D721Med (cell line): ENCODE measurements around the gene CBLB.

Source experiments
- DNase-seq: peaks from one replicate; pipeline ENCODE4 v3.0.0; 2011; ENCODE audit warnings: low spot score; ENCODE audit not compliant: insufficient read length
- FAIRE-seq: peaks from 2 replicates; lab custom pipeline; 2011; peaks lifted over from hg19 to GRCh38; lab: Jason Lieb, UNC
- CTCF ChIP-seq: IDR thresholded peaks from 2 replicates; pipeline ENCODE4 v1.5.1; 2012; ENCODE audit warnings: mild to moderate bottlenecking, control low read depth; ENCODE audit not compliant: insufficient read depth; ENCODE audit errors: missing control alignments

The CBLB gene

GRCh38 chr3:105906836-105907235, 38.0 kb upstream of the CBLB start:
- FAIRE-seq: no peak
- DNase-seq: no peak
- TF ChIP-seq CTCF: no peak

- DNase-seq: no peak
- no peak for FAIRE-seq
- TF ChIP-seq CTCF: no peak
Observed at GRCh38 chr3:105906345-105906744, 37.5 kb upstream of the CBLB start.

GRCh38 chr3:105905328-105905727, 36.5 kb upstream of the CBLB start:
- no peak for DNase-seq

GRCh38 chr3:105904678-105905284, 36.0 kb upstream of the CBLB start:
- FAIRE-seq: no peak
- no peak for TF ChIP-seq CTCF
- DNase-seq: no peak

More at GRCh38 chr3:105905328-105905727, 36.5 kb upstream of the CBLB start:
- FAIRE-seq: no peak
- TF ChIP-seq CTCF: no peak

GRCh38 chr3:105904251-105904650, 35.4 kb upstream of the CBLB start:
- FAIRE-seq (no peak), DNase-seq (no peak)
- TF ChIP-seq CTCF: no peak

- no peak for TF ChIP-seq CTCF
- no peak for FAIRE-seq
- no peak for DNase-seq
Observed at GRCh38 chr3:105899516-105899915, 30.7 kb upstream of the CBLB start.

- DNase-seq: no peak
- no peak for FAIRE-seq
- no peak for TF ChIP-seq CTCF
Observed at GRCh38 chr3:105891101-105891500, 22.3 kb upstream of the CBLB start.
